Esophagus muscularis mucosa (tissue), 3 donors: ENCODE data around the gene S100A4.

Source experiments
- CTCF ChIP-seq, 3 experiments: fragments of 200-600 bp in 2 of 3; fragments of 450-650 bp in 1 of 3; sonication (generic) in 2 of 3; IDR thresholded peaks; one replicate each; pipeline ENCODE4 v1.5.1; 2017 to 2019; ENCODE audit warnings: antibody characterized with exemption in 3 of 3, mild to moderate bottlenecking in 2 of 3, moderate library complexity in 1 of 3
- POLR2A ChIP-seq: fragments of 450-650 bp; IDR thresholded peaks from one replicate; pipeline ENCODE4 v1.6.1; 2017; ENCODE audit warnings: antibody characterized with exemption, moderate library complexity, mild to moderate bottlenecking, low read depth
- POLR2AphosphoS5 ChIP-seq, 2 donors: sonication (generic); formaldehyde crosslinking; IDR thresholded peaks; one replicate each; pipeline ENCODE4 v1.6.1; 2017; ENCODE audit warnings: antibody characterized with exemption in 2 of 2

GRCh38 chr1:153527683-153528040 lies 17.9 kb downstream of the S100A4 start:
- no peak for TF ChIP-seq CTCF (IDR thresholded peaks at IDR 0.05)
- TF ChIP-seq POLR2AphosphoS5 (IDR thresholded peaks at IDR 0.05) = no peak
- no peak for TF ChIP-seq POLR2A
